GM23248 (cell line): ENCODE measurements around the gene PHLDB2. TPM values are rescaled to one million over a fixed set of nuclear protein-coding genes. Genes with fewer than 3 reads are reported as not detected.
A peak's percentile ranks its signal among the peaks of the same experiment; 100 is the strongest.

Source experiments
- DNase-seq: peaks from one replicate; pipeline ENCODE4 v3.0.0-alpha.2; 2015
- H2AFZ ChIP-seq: fragments of 200-600 bp; sonication (generic); 2 replicates; pipeline ENCODE4 v1.6.1; 2016; ENCODE audit warnings: antibody characterized with exemption
- H3F3A ChIP-seq: fragments of 200-600 bp; sonication (generic); 2 replicates; pipeline ENCODE4 v1.6.1; 2016; ENCODE audit warnings: mild to moderate bottlenecking, antibody characterized with exemption, mixed run types; ENCODE audit not compliant: insufficient read depth
- H3K27ac ChIP-seq: fragments of 200-600 bp; sonication (generic); 2 replicates; pipeline ENCODE4 v1.5.1; 2016; ENCODE audit warnings: mild to moderate bottlenecking
- H3K27me3 ChIP-seq: fragments of 200-600 bp; sonication (generic); replicated peaks from 2 replicates; pipeline ENCODE4 v1.6.1; 2016; ENCODE audit warnings: mild to moderate bottlenecking; ENCODE audit not compliant: insufficient read depth
- H3K36me3 ChIP-seq: fragments of 200-600 bp; sonication (generic); 2 replicates; pipeline ENCODE4 v1.6.1; 2016; ENCODE audit warnings: low read depth, mild to moderate bottlenecking
- H3K4me1 ChIP-seq: fragments of 200-600 bp; sonication (generic); 2 replicates; pipeline ENCODE4 v1.6.1; 2016; ENCODE audit warnings: mild to moderate bottlenecking; ENCODE audit not compliant: insufficient read depth
- H3K4me2 ChIP-seq: fragments of 200-600 bp; sonication (generic); one replicate; pipeline ENCODE4 v1.6.1; 2016; ENCODE audit warnings: mild to moderate bottlenecking; ENCODE audit not compliant: unreplicated experiment
- H3K4me3 ChIP-seq: fragments of 200-600 bp; sonication (generic); 2 replicates; pipeline ENCODE4 v1.5.1; 2016; ENCODE audit warnings: mild to moderate bottlenecking
- H3K79me2 ChIP-seq: fragments of 200-600 bp; sonication (generic); 2 replicates; pipeline ENCODE4 v1.6.1; 2016; ENCODE audit warnings: mild to moderate bottlenecking; ENCODE audit not compliant: insufficient read depth
- H3K9ac ChIP-seq: fragments of 200-600 bp; sonication (generic); 2 replicates; pipeline ENCODE4 v1.6.1; 2016; ENCODE audit warnings: mild to moderate bottlenecking
- H3K9me2 ChIP-seq: fragments of 200-600 bp; sonication (generic); 2 replicates; pipeline ENCODE4 v1.6.1; 2016; ENCODE audit warnings: mixed run types, mild to moderate bottlenecking, moderate library complexity; ENCODE audit not compliant: insufficient read depth
- H3K9me3 ChIP-seq: fragments of 200-600 bp; sonication (generic); one replicate; pipeline ENCODE4 v1.6.1; 2017; ENCODE audit warnings: low read depth
- H4K20me1 ChIP-seq: fragments of 200-600 bp; sonication (generic); 2 replicates; pipeline ENCODE4 v1.6.0; 2016; ENCODE audit not compliant: insufficient read depth
- EZH2 ChIP-seq: fragments of 200-600 bp; sonication (generic); IDR thresholded peaks from 2 replicates; pipeline ENCODE4 v1.6.1; 2018; ENCODE audit warnings: antibody characterized with exemption, mild to moderate bottlenecking; ENCODE audit not compliant: insufficient read depth, poor library complexity, severe bottlenecking
- EZH2phosphoT487 ChIP-seq: fragments of 200-600 bp; sonication (generic); IDR thresholded peaks from 2 replicates; pipeline ENCODE4 v1.6.1; 2018; ENCODE audit warnings: antibody characterized with exemption, moderate library complexity, mild to moderate bottlenecking, low read depth; ENCODE audit not compliant: insufficient read depth
- WGBS, 2 experiments: methylation state at CpG; one replicate each; pipeline ENCODE4 v1.1.6; 2015 to 2017; ENCODE audit warnings: low lambda C conversion rate in 2 of 2, low coverage in 1 of 2; ENCODE audit errors: missing lambda C conversion rate in 2 of 2; 5-methylcytosine and 5-hydroxymethylcytosine counted together
- in situ Hi-C: fragments of 300-500 bp; cut with MboI; formaldehyde crosslinking; loops from 2 replicates; pipeline ENCODE4 v1.15.0; 2020
- polyA plus RNA-seq: library from polyadenylated mRNA; unstranded; fragments of >200 nt; fragmentation: Nextera tagmentation; extraction: Ambion mirVana; gene quantifications from 2 replicates; pipeline ENCODE4 v1.2.1, GENCODE V29; 2016
- total RNA-seq: library from RNA; depleted of rRNA; stranded (reverse); fragments of >200 nt; shearing (Covaris generic); gene quantifications from 2 replicates; pipeline ENCODE4 v1.2.3, GENCODE V29; 2014

Gene PHLDB2
- total and polyA plus RNA-seq, 2 experiments from 2014 or later, result 55.6 to 60.6 TPM

DNA sequence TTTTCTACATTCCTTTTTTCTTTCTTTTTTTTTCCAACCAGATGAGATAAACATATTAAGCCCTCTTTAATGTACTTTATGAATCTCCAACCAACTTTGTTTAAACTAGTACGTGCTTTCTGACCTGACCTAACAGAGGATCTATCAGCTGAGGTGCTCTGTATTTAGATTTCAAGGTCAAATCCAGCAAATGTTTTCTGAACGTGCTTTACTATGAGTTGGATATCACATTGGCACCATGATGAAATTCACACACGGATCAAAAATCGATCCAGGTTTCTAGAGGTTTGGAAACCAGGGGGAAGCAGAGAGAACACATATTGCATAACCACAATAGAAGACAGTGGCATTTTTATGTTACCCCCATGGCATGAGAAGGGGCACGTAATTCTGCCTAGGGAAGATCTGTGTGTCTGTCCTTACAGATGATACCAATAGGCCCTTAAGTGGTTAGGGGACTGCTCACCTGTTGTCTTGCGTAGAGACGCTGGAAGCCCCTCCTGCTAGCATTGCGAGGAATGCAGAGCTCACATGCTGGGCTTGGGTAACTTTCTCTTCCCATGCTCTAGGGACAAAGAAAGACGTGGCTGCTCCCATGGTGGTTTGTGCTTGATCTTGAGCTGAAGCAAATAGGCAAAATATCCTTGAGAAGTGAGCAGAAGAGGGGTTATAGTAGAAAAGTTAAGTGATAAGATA lies 60.5 kb downstream of the PHLDB2 start:
- peaks cover 32% of the 10 kb centered on the region for H3K4me1 ChIP-seq
- no peak overlapping the region for H3K9ac ChIP-seq
- TF ChIP-seq EZH2, result no peak
- no peak for TF ChIP-seq EZH2phosphoT487
- no peaks in the 10 kb centered on the region for H4K20me1 ChIP-seq
- in situ Hi-C loops, result no loop called here
- H3K79me2 ChIP-seq, result peaks cover 59% of the 10 kb centered on the region
- no peaks in the 10 kb centered on the region for H3F3A ChIP-seq
- DNase-seq, result no peak
- H3K4me3 ChIP-seq, result no peak overlapping the region
- H3K36me3 ChIP-seq, result peaks cover 53% of the 10 kb centered on the region
- no peaks in the 10 kb centered on the region for H3K27me3 ChIP-seq
- H3K4me2 ChIP-seq, result no peak overlapping the region
- WGBS, 2 experiments, result 93 to 95% methylated on average over 9 of the region's 9 CpGs
- H3K9me2 ChIP-seq, result no peaks in the 10 kb centered on the region; the same call in 1 of the 2 replicates
- no peak overlapping the region for H3K27ac ChIP-seq
- no peak overlapping the region for H2AFZ ChIP-seq
- H3K9me3 ChIP-seq, result no peaks in the 10 kb centered on the region

GRCh38 chr3:111921181-111921580 lies 62.1 kb downstream of the PHLDB2 start:
- TF ChIP-seq EZH2phosphoT487 (no peak), EZH2 (no peak)
- H3F3A ChIP-seq, result no peaks in the 10 kb centered on the region; the same call in 1 of the 2 replicates
- in situ Hi-C loops, result no loop called here
- WGBS, 2 experiments, result 98 to 100% methylated on average over 1 of the region's 1 CpG
- no peak overlapping the region for H2AFZ ChIP-seq
- H3K79me2 ChIP-seq, result peaks cover 59% of the 10 kb centered on the region
- H3K36me3 ChIP-seq, result peaks cover 48% of the 10 kb centered on the region
- H3K4me1 ChIP-seq, result peaks cover 32% of the 10 kb centered on the region
- H3K9me2 ChIP-seq, result no peaks in the 10 kb centered on the region; the same call in 1 of the 2 replicates
- H3K4me2 ChIP-seq, result no peak overlapping the region
- no peak overlapping the region for H3K27ac ChIP-seq
- H3K9me3 ChIP-seq, result no peaks in the 10 kb centered on the region
- no peak for DNase-seq
- H4K20me1 ChIP-seq, result no peaks in the 10 kb centered on the region
- no peak overlapping the region for H3K9ac ChIP-seq
- H3K27me3 ChIP-seq, result no peaks in the 10 kb centered on the region
- no peak overlapping the region for H3K4me3 ChIP-seq

DNA sequence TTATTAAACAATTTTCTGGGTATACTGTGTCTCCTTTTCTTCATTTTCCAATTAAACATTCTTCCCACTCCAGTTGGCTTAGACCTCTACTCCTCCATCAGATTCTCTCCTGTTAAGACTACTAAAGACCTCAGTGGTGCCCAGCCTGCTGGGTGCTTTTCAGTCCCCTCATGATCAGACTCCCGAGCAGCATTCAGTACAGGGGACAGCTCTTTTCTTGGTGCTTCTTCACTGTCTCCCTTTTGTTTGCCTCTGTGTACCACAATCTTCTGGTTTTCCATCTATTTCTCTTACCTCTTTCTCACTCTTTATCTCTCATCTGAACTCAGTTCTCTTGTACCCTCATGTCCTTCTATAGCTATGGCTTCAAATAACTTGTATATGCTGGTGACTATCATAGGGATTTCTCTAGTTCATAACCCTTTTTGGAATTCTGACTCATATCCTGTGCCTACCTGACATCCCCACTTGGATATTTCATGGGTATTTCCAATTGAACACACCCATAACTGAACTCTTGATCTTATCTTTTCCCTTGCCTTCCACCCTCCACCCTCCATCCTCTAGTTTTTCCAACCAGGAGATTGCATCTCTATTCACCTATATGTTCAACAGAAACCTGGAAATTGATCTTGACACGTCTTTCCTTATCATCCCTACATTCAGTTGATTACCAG lies 64.2 kb downstream of the PHLDB2 start:
- H3K9me3 ChIP-seq, result no peaks in the 10 kb centered on the region
- peaks cover 66% of the 10 kb centered on the region for H3K79me2 ChIP-seq
- no peaks in the 10 kb centered on the region; the same call in 1 of the 2 replicates for H3F3A ChIP-seq
- H3K4me1 ChIP-seq, result peaks cover 17% of the 10 kb centered on the region
- H3K4me2 ChIP-seq, result peak overlapping the region; percentile 35
- no peak for DNase-seq
- no peak overlapping the region for H2AFZ ChIP-seq
- H3K36me3 ChIP-seq, result peaks cover 47% of the 10 kb centered on the region
- no peak overlapping the region for H3K9ac ChIP-seq
- 0 to 2% methylated on average over 2 of the region's 2 CpGs for WGBS, 2 experiments
- in situ Hi-C loops, result no loop called here
- H3K27me3 ChIP-seq, result no peaks in the 10 kb centered on the region
- no peak overlapping the region for H3K4me3 ChIP-seq
- TF ChIP-seq EZH2, result no peak
- no peak for TF ChIP-seq EZH2phosphoT487
- H3K27ac ChIP-seq, result peak overlapping the region; percentile 32
- no peaks in the 10 kb centered on the region for H4K20me1 ChIP-seq
- H3K9me2 ChIP-seq, result no peaks in the 10 kb centered on the region; the same call in 1 of the 2 replicates

DNA sequence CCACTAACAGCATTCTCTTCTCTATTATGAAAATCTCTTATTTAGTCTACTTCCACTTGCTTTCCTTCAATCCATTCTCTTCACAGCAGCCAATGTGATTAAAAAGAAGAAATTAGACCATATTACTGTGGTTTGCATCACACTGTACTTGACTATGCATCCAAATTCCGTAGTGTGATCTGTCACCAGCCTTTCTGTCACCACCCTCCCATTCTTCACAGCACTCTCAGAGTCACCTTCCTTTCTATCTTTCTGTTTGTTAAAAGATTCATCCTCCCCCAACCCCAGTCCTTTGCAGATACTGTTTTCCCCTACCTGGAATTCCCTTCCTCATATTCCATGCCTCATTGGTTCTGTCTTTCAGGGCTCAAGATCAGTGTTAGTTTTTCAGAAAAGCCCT lies 64.7 kb downstream of the PHLDB2 start:
- H3K27me3 ChIP-seq, result no peaks in the 10 kb centered on the region

More for the DNA sequence above, 64.7 kb downstream of the PHLDB2 start:
- Histone ChIP-seq H3K79me2 (peaks cover 69% of the 10 kb centered on the region), H3K4me1 (peaks cover 17% of the 10 kb centered on the region), H3K9ac (no peak overlapping the region), H3F3A (no peaks in the 10 kb centered on the region; the same call in 1 of the 2 replicates), H3K9me2 (no peaks in the 10 kb centered on the region; the same call in 1 of the 2 replicates), H3K4me2 (peak overlapping the region; percentile 35), H3K4me3 (no peak overlapping the region), H3K27ac (peak overlapping the region; percentile 32), H4K20me1 (no peaks in the 10 kb centered on the region), H3K36me3 (peaks cover 42% of the 10 kb centered on the region), H3K9me3 (no peaks in the 10 kb centered on the region), H2AFZ (no peak overlapping the region)
- peak; percentile 28 for DNase-seq
- TF ChIP-seq EZH2, result no peak
- in situ Hi-C loops, result no loop called here
- 0 to 11% methylated on average over 1 of the region's 1 CpG for WGBS, 2 experiments
